Daoy (cell line): ENCODE results near the gene PRDX2. TPM values are rescaled to one million over a fixed set of nuclear protein-coding genes. Genes with fewer than 3 reads are reported as not detected.

ENCODE experiments used
- DNase-seq: peaks from one replicate; pipeline ENCODE4 v3.0.0-alpha.2; 2015; ENCODE audit warnings: low read depth
- total RNA-seq: library from RNA; depleted of rRNA; stranded (reverse); fragments of >200 nt; shearing (Covaris generic); gene quantifications from 2 replicates; pipeline ENCODE4 v1.2.3, GENCODE V29; 2014

Gene PRDX2
- total RNA-seq, 1 experiment from 2014 or later: 81.7 TPM

GRCh38 chr19:12792051-12792852, 9.3 kb downstream of the PRDX2 start:
- peak; percentile 85 for DNase-seq

GRCh38 chr19:12791345-12792050, 10.1 kb downstream of the PRDX2 start, which contains the start of gene JUNB:
TSS of gene JUNB (plus strand) at chr19:12791486. CDS start at chr19:12791772, 286 bp downstream.
- DNase-seq: peak; percentile 99

- DNase-seq: no peak
Observed at GRCh38 chr19:12790628-12791344, 10.8 kb downstream of the PRDX2 start.

GRCh38 chr19:12789904-12790619, 11.5 kb downstream of the PRDX2 start:
- peak; percentile 97 for DNase-seq

- peak; percentile 42 for DNase-seq
Observed at GRCh38 chr19:12789098-12789903, 12.3 kb downstream of the PRDX2 start.

- peak; percentile 87 for DNase-seq
Observed at GRCh38 chr19:12788682-12789097, 12.9 kb downstream of the PRDX2 start.

- no peak for DNase-seq
Observed at GRCh38 chr19:12788042-12788681, 13.4 kb downstream of the PRDX2 start.

- no peak for DNase-seq
Observed at GRCh38 chr19:12787458-12787857, 14.1 kb downstream of the PRDX2 start.

GRCh38 chr19:12786952-12787351, 14.6 kb downstream of the PRDX2 start:
- DNase-seq: no peak

- no peak for DNase-seq
Observed at GRCh38 chr19:12786141-12786870, 15.3 kb downstream of the PRDX2 start.

GRCh38 chr19:12785431-12786031, 16.1 kb downstream of the PRDX2 start:
- no peak for DNase-seq

GRCh38 chr19:12784871-12785430, 16.6 kb downstream of the PRDX2 start:
- no peak for DNase-seq

GRCh38 chr19:12784394-12784870, 17.2 kb downstream of the PRDX2 start:
- DNase-seq: no peak

GRCh38 chr19:12783849-12784393, 17.7 kb downstream of the PRDX2 start:
- DNase-seq: no peak

GRCh38 chr19:12783291-12783848, 18.2 kb downstream of the PRDX2 start:
- DNase-seq: peak; percentile 50

GRCh38 chr19:12782424-12783290, 18.9 kb downstream of the PRDX2 start:
- DNase-seq: peak; percentile 89

- DNase-seq: no peak
Observed at GRCh38 chr19:12782174-12782423, 19.5 kb downstream of the PRDX2 start.
